GM21447 (cell line): ENCODE results near the gene PDGFB.

Experiments
- ATAC-seq: cut with Tn5 transposase; IDR thresholded peaks from one replicate; pipeline ENCODE4 v1.9.1; 2021; ENCODE audit not compliant: unreplicated experiment

The PDGFB gene

DNA sequence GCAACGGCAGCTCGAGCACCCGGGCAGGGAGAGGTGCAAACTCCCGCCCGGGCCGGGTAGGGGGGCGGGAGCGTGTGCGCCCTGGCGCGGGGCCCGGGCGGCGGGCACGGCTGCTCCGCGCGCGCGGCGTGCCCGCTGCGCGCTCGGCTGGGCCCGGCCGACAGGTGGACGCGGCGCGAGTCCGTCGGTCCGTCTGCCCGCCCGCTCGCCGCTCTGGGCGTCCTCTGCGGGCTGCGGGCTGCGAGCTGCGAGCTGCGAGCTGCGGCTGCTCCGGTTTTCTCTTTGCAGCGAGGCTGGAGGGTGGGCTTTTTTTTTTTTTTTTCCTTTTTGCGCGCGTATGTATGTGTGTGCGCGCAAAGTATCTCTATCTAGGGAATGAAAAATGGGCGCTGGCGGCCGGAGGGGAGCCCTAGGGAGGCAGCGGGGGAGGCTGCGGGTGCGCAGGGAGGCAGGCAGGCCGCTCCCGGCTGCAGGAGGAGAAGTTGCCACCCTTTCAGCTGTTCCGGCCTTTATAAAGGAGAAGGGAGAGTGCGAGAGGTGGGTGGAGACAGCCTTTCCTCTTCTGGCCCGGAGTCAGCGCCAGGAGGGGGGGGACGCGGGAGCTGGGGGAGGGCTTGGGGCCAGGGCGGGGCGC is at the start of gene PDGFB:
Gene PDGFB, minus strand, starts transcription at position 487 of the 634 bp plus-strand sequence. CDS start 1,019 bp downstream, outside the sequence.
- no peak for ATAC-seq

DNA sequence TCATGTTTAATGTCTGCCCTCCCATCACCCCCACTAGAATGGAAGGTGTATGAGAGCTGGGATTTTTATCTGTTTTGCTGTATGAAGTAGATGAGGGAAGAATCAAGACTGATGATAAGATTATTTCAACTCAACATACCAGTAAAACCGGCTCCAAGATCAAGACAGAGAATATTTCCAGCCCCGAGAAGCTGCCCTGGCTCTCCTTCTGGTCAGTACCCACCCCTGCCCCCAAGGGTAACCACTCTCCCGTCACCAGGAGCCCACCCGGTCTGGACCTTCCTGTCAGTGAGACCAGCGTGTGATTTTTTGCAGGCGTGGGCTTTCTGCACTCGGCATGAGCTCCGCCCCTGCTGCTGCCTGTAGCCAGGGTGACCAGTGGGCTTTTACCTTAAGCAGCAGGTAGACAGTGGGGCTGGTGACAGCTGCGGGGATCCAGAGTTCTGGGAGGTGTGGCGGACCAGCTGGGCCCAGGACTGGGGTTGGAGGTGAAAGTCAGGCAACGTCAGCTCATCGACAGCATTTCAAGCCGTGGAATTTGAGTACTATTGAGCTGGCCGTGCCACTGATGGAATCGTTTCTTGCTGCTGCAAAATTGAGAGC is 49.1 kb upstream of the PDGFB start:
- no peak for ATAC-seq

DNA sequence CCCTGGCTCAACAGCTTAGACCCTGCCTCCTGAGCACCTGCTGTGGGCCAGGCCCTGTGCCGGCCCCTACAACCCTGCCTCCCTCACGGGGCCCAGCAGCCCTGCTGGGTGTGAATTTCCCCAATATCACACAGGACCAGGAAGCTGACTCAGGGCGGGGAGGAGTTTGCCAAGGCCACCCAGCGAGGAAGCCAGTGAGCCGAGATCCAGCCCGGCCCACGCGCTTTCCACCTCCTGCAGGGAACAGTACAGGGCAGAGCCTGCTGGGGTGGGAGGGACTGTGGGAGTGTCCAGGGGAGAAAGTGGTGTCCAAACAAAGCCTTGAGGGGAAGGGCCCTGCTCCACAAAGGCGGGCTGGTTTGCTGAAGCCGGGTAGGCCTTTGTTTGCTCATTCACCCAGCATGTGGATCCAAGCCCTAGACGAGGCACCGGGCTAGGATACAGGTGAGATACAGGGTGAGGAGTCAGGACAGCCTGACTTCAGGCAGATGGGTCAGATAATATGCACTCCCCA is 47.8 kb upstream of the PDGFB start:
- ATAC-seq = no peak

DNA sequence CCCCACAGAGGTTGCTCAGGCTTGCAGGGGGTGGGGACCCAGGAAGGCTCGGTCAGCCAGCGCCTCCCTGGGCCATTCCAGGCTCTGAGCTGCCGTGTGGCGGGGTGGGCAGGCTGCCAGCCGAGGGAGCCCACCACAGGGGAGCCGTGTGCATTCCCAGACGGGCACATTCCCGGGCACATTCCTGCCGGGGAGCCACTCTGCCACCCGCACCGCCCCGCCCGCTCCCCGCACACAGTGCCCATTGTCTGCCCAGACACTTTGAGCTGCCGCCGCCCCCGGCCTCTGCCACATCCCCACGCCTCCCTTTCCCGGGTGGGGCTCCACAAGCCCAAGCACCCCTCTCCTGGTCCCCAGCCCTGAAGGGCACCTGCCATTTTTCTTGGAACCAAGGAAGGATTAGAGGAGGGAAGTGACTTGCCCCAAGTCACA is 47.3 kb upstream of the PDGFB start:
- ATAC-seq = no peak

DNA sequence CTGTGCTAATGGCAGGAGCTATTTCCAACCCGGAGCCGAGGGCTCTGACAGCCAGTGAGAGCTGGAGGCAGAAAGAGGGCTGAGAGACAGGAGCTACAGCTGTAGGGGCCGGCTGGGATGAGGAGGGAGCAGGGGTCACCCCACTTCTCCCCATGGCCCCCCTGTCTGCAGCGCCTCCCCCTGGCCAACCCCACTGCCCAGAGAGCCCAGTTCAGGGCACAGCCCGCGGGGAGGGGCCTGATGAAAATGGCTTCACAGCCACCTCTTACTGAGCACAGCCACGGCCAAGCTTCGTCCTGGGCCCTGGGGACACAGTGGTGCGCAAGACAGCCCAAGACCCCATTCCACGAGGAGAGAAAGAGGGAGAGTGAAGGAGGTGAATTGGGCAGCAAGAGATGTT is 46.7 kb upstream of the PDGFB start:
- no peak for ATAC-seq

DNA sequence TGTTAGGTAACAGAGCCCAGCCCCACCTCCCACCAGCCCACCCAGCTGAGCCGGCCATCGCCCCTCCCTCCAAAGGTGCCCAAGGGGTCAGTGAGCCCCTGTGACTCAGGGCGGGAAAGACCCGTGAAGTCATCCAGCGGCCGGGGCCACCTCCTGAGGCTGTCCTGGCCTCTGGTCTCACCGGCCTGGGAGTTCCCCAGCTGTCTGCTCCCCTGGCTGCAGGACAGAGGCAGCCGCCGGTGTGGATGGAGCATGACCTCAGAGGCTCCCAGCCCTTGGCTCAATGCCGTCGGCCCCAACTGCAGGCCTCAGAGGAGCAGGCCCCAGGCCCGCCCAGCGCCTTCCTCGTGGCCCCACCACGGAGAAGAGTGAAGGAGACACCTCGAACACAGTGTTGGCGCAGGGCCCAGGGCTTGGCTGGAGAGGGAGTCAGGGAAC is 46.0 kb upstream of the PDGFB start:
- ATAC-seq = no peak

DNA sequence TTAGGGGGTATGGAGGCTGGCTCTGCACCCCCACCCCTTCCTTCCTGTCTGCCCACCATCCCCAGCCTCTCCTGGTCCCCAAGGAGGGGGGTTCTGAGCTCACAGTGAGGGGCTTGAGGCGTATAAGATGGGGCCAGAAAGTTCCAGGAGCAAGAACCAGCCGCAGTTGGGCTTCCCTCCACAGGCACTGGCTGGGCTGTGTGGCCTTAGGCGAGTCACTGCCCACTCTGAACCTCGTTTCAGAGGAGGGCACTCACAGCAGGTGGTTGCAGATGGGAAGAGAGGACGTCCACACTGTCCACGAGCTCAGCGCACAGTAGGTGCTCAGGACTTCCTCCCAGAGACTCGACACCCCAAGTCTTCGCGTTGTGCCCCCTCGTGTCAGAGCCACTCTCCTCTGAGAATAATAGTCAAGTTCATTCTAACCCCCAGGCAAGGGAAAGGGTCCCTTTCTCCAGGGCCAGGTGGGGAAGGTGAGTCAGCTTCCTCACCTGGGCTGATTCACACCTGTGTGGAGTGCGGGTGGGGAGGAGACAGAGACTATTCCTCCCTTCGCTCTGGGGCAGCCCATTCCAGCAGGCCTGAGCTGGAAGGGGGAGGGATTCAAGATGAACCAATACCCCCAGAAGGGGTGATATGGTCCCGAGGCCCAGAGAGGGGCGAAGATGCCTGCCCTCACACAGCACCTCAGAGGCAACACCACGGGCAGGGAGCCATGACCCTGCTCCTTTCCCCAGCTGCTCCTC is 45.4 kb upstream of the PDGFB start:
- ATAC-seq = no peak

DNA sequence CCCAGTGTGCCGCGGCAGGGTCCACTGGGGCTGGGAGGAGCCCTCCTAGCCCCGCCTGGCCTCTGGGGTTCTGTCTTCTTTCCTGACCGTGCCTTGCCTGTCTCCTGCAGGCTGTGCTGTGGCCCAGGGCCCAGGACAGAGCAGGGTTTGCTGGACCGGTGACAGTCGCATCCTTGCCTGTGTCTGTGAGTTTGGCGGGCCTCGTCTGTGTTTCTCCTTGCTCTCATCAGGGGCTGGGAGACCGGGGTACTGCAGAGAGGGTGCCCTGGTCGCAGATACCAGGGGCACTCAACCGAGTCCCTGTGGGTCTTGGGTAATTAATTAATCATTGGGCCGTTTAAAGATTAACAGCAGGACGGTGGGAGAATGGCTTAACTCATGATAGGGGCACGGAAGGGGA is 44.8 kb upstream of the PDGFB start:
- ATAC-seq = no peak

DNA sequence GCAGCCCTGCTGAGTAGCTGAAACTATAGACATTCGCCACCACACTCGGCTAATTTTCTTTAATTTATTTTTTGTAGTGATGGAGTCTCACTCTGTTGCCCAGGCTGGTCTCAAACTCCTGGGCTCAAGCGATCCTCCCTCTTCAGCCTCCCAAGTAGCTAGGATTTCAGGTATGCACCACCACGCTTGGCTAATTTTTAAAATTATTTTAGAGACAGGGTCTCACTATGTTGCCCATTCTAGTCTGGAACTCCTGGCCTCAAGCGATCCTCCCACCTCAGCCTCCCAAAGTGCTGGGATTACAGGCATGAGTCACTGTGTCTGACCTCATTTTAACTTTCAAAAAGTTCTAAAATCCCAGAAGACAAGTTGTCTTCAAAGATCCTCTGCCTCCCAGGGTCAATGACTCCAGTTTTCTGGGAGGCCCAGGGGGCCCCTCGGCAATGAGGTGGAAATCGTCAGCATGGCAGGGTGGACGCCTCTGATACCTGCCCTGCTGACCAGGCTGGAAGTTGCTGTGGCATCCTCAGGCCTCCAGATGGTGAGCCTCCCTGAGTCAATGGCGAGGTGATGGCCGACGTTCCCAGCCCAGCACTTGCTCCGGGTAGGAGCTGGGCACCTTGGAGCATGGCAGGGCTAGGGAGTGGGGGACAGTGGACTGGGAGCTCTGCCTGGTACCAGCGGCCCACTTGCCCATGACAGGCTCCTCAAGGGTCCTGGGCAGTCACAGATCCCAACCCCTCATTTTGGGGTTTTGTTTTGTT is 43.5 kb upstream of the PDGFB start:
- no peak for ATAC-seq

DNA sequence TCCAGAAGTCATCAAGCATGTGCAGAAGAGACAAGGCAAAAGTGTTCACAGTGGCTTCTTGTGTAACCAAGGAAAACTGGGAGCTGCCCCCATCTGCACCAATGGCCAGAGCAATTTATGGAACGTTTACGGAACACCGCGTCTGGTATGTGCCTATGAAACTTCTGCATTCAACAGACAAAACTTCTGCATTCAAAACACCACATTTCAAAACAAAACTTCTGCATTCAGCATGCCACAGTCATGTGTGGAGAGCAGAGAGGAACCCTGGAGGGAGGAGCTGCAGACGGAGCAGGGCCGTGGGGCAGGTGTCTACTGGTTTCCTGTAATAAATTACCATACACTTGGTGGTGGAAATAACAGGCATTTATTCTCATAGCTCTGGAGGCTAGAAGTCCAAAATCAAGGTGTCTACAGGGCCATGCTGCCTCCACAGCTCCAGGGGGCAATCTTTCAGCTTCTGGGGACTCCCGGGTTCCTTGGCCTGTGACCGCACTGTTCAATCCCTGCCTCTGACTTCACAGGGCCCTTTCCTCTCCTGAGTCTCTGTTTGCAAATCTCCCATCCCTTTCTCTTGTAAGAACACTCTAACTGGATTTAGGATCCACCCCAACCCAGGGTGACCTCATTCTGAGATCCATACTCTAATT is 42.4 kb upstream of the PDGFB start:
- ATAC-seq = no peak

DNA sequence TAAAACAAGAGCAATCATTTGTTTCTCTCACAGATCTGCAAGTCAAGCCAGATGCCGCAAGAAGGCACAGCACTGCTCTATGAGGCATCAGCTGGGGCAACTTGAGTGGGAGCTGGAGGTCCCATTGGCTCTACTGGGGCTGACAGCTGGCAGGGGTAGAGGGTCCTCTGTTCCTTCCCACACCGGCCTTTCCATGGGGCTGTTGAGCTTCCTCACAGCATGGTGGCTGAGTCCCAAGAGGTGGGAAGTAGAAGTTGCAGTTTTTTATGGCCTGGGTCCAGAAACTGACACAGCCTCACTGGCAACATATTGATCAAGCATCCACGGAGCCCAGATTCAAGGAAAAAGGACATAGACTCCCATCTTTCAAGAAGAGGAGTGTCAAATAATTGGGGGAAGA is 40.2 kb upstream of the PDGFB start:
- no peak for ATAC-seq

DNA sequence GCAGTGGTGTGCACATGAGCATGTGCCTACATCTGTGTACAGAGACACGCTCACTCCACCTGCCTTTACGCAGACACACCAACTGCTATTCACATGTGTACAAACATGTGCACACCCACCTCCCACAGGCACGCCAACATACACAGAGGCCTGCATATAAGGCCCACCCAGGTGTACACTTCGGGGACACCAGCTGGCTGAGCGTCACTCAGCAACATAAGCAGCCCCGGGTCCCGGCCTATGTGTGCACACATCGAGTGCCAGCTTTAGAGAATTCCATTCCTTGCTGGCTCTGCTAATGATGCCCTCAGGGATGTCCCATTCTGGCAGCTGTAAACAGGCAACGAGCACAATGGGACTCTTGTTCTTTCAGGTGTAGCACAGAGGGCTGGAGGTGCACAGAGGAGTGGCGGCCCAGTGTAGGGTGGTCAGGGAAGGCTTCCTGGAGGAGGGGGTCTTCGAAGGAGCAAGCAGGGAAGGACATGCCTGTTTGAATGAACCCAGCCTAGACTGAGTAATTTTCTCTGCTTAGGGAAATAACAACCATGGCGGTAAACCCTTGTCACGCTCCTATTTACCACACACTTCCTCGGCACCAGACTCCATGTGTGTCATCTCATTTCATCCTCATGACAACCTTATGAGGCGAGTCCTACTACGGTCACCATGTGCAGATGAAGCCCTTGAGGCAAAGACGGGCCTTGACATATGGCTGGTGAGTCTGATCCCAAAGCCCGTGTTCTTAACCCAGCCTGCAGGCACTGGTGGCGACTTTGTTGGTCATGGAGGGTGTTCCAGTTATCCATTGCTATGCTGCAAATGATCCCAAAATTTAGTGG is 39.6 kb upstream of the PDGFB start:
- ATAC-seq = no peak

DNA sequence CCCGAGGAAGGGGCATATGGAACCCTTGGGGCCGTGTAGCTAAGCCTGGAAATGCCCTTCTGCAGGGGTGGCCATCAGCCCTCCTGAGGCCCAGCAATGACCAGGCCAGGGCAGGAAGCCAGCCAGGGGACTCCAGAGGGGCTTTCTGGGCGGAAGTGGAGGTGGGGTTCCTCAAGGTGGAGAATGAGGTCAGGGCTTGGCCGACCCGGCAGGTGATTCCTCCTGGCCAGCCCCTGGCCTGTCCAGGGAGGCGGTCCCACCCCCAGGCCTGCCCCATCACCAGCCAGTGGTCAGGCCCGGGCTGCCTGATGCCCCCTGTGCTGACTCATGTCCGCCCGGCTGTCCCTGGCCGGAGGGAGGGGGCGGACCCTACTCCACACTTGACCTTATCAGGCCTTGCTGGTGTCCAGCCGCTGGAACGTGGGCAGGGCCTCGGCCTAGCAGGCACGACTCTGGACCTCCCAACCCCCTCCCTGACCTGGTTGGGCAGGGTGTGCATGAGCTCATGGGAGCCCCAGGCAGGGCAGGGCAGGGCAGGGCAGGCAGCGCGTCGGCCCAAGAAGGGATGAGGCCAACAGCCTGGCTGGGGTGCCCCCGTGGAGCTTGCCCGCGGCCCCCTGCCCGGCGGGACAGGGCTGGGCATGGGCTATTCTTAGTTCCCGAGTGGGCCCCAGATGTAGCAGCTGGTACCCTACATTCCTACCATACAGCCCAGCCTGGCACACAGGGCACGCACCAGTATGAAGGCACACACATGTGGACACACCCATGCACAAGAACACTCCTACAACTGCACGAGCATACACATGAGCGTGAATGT is 38.8 kb upstream of the PDGFB start:
- ATAC-seq = no peak

DNA sequence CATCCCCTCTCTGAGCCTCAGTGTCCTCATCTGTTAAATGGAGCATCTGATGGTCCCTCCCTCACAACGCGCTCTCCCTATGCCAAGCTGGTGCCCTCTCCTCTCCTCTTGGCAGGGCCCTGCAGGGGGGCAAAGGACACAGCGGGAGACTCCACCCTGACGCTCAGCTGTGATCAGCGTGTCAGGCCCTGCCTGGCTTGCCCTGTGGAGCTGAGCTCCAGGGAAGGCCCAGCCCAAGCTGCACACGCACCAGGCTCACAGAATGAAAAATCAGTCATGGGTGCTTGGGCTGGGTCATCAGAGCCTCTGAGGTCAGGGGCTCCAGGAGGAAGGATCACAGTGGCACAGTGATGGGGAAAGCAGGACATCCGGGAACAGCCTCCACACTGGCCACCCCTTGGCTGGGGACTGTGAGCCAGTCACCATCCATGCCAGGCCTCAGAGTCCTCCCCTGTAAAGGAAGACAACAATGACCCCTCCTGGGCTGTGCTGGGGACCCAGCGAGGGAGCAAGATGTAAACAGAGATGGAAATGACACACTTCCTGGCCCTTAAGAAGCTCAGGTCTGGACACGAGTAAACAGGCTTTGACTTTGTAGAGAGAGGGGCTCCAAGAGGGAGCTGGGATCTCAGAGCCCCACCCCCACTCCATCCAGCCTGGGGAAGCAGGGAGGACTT is 38.0 kb upstream of the PDGFB start:
- no peak for ATAC-seq

DNA sequence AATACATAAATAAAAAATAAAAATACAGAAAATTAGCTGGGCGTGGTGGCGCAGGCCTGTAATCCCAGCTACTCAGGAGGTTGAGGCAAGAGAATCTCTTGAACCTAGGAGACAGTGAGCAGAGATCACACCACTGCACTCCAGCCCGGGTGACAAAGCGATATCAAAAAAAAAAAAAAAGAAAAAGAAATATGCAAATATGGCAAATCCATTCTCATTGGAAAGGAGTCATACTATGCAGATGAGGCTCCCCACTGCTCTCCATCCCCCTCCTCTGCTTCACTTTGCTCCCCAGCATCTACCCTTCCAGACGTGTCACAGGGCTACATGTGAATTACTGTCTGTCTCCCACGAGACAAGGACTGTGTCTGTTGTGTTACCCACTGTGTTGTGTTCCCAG is 36.3 kb upstream of the PDGFB start:
- no peak for ATAC-seq

DNA sequence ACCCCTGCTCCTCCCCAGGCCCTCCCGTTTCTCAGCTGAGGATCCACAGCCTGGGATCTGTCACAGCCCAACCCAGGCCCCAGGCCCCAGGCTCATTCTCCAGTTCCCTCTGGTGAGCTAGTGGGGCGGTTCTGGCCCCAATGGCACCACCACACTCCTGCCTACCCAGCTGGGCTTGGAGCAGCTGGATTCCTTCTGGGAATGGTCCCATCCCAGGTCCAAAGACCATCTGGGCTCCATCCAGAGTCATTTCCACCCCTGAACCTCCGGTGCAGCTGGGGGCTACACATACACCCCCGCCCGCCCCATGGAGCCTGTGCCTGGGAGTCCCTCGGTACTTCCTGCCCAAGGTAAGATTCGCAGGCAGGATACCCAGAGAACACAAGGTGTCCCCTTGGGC is 35.5 kb upstream of the PDGFB start:
- ATAC-seq = no peak

DNA sequence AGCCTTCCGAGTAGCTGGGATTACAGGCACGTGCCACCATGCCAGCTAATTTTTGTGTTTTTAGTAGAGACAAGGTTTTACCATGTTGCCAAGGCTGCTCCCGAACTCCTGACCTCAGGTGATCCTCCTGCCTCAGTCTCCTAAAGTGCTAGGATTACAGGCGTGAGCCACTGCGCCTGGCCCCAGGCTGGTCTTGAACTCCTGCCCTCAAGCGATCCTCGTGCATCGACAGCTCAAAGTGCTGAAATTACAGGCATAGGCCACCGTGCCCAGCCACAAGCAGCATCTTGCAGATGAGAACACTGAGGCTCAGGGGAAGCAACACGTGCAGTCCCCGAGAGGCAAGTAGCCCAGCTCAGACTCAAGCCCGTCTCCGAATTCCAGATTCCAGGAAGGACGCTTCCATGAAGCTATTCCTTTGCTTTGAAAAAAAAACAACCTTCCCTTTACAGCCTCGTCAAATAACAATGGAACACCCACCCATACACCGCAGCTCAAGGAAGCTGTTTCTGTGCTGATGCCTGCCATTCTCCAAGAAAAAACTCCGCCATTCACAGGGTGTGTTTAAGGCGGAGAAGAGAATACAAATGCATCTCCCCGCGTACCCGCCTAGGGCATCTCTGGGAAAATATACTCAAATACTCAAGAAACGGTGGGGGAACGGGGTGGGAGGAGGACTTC is 34.5 kb upstream of the PDGFB start:
- ATAC-seq = no peak

DNA sequence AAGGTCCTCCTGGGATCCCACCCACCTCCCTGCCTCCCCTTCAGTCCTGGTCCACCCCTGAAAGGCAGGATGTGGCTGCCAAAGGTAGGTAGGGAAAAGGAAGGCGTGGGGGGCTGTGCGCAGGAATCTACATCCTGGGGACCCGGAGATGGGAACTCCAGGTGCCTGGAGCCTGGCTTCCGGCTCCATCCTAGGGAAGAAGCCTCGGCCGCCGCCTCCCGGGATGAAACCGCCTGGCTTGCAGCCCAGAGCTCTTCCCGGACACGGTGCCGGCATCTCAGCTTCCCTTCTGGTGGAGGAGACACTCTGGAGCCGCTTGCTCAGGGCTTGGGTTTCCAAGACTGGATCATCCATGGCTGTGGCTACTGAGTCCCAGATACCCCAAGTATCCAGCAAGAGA is 33.3 kb upstream of the PDGFB start:
- no peak for ATAC-seq
